ENCODE data around the gene CTSF.
"Not testable (repeated sequence)": the region's sequence is repeated elsewhere in the genome, so short reads cannot be mapped to it uniquely, and the experiment has no call there.

Gene CTSF

GRCh38 chr11:66559142-66559865 lies 9.1 kb downstream of the CTSF start:
- DNase-seq (ENCODE audit: low read depth), result no peak

- no peak for DNase-seq (ENCODE audit: low read depth)
Observed at GRCh38 chr11:66557733-66558326, 10.6 kb downstream of the CTSF start.

- DNase-seq (ENCODE audit: low read depth), result no peak
Observed at GRCh38 chr11:66556086-66556485, 12.3 kb downstream of the CTSF start.

GRCh38 chr11:66555416-66555815 lies 13.0 kb downstream of the CTSF start:
- no peak for DNase-seq (ENCODE audit: low read depth)

GRCh38 chr11:66554602-66555001 lies 13.8 kb downstream of the CTSF start:
- DNase-seq (ENCODE audit: low read depth), result no peak

- no peak for DNase-seq (ENCODE audit: low read depth)
Observed at GRCh38 chr11:66550887-66551286, 17.5 kb downstream of the CTSF start.

GRCh38 chr11:66549696-66550095 lies 18.7 kb downstream of the CTSF start:
- DNase-seq (ENCODE audit: low read depth), result no peak

GRCh38 chr11:66548774-66549630 lies 19.4 kb downstream of the CTSF start:
- no peak for DNase-seq (ENCODE audit: low read depth)

- no peak for DNase-seq (ENCODE audit: low read depth)
Observed at GRCh38 chr11:66548041-66548440, 20.4 kb downstream of the CTSF start.

- no peak for DNase-seq (ENCODE audit: low read depth)
Observed at GRCh38 chr11:66547662-66548009, 20.8 kb downstream of the CTSF start.

- no peak for DNase-seq (ENCODE audit: low read depth)
Observed at GRCh38 chr11:66546966-66547661, 21.3 kb downstream of the CTSF start.

- DNase-seq (ENCODE audit: low read depth), result no peak
Observed at GRCh38 chr11:66546368-66546965, 21.9 kb downstream of the CTSF start, which contains the start of gene ACTN3. TSS of gene ACTN3 (plus strand) at chr11:66546903. CDS start at chr11:66546938, 35 bp downstream.

- DNase-seq (ENCODE audit: low read depth), result peak; percentile 65
Observed at GRCh38 chr11:66545701-66546367, 22.6 kb downstream of the CTSF start, which contains the start of gene ZDHHC24. TSS of gene ZDHHC24 (minus strand) at chr11:66546048. CDS start at chr11:66546003, 45 bp downstream.

- DNase-seq (ENCODE audit: low read depth), result not testable (repeated sequence)
Observed at GRCh38 chr11:66544952-66545351, 23.5 kb downstream of the CTSF start.

- peak; percentile 45 for DNase-seq (ENCODE audit: low read depth)
Observed at GRCh38 chr11:66543263-66544107, 24.9 kb downstream of the CTSF start.

GRCh38 chr11:66542362-66542761 lies 26.0 kb downstream of the CTSF start:
- DNase-seq (ENCODE audit: low read depth), result no peak

GRCh38 chr11:66541892-66542291 lies 26.5 kb downstream of the CTSF start:
- no peak for DNase-seq (ENCODE audit: low read depth)

GRCh38 chr11:66540598-66540997 lies 27.8 kb downstream of the CTSF start:
- DNase-seq (ENCODE audit: low read depth), result not testable (repeated sequence)

GRCh38 chr11:66539870-66540213 lies 28.6 kb downstream of the CTSF start:
- no peak for DNase-seq (ENCODE audit: low read depth)

- DNase-seq (ENCODE audit: low read depth), result no peak
Observed at GRCh38 chr11:66539170-66539869, 29.1 kb downstream of the CTSF start.

Measured in activated T-cell treated with anti-CD3 and anti-CD28 coated beads for 1 hour (primary cell).